B cell (primary cell): ENCODE results near the gene CBX1.

Experiments
- EZH2 ChIP-seq: IDR thresholded peaks from 2 replicates; pipeline ENCODE4 v1.6.1; 2012; ENCODE audit warnings: borderline replicate concordance, low read depth, mild to moderate bottlenecking, moderate library complexity, low read length; ENCODE audit not compliant: insufficient read depth, poor library complexity, severe bottlenecking
- TF ChIP-seq, protein P1 (sequence below): fragments of 200-600 bp; IDR thresholded peaks from one replicate; pipeline ENCODE4 v1.8.0; 2022; ENCODE audit warnings: antibody characterized with exemption, mild to moderate bottlenecking

DNA sequence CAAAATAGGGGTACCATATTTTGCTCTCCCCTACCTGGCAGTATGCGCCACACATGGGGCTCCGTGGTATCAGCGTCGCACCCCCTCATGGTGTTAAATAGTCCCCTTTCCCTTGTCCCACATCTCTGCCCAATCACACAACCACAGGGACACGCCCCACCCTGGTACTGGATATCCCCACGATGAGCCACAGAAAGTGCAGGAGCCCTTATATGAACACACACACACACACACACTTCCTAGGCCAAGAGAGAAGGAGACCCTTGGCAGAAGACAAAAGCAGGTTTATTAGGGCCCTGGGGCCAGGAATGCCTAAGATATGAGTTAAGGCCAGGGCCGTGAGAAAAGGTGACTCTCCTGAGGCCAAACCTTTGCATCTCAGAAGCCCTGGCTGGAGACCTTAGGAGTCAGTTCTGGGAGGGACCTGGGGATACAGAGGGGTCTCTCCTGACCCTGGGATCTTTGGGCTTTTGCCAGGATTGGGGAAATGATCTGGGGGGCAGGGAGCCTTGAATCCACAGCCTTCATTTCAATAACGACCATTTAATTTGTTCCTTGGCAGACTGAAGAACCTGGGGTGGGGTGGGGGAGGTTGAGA lies 75.3 kb downstream of the CBX1 start:
- TF ChIP-seq, protein P1, sequence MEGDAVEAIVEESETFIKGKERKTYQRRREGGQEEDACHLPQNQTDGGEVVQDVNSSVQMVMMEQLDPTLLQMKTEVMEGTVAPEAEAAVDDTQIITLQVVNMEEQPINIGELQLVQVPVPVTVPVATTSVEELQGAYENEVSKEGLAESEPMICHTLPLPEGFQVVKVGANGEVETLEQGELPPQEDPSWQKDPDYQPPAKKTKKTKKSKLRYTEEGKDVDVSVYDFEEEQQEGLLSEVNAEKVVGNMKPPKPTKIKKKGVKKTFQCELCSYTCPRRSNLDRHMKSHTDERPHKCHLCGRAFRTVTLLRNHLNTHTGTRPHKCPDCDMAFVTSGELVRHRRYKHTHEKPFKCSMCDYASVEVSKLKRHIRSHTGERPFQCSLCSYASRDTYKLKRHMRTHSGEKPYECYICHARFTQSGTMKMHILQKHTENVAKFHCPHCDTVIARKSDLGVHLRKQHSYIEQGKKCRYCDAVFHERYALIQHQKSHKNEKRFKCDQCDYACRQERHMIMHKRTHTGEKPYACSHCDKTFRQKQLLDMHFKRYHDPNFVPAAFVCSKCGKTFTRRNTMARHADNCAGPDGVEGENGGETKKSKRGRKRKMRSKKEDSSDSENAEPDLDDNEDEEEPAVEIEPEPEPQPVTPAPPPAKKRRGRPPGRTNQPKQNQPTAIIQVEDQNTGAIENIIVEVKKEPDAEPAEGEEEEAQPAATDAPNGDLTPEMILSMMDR, result no peak
- TF ChIP-seq EZH2, result no peak
